A673 (cell line): ENCODE data around the gene CYP1A2. TPM values are rescaled to one million over a fixed set of nuclear protein-coding genes. Genes with fewer than 3 reads are reported as not detected.
A peak's percentile ranks its signal among the peaks of the same experiment; 100 is the strongest.

Experiments
- BruUV-seq: library from RNA; stranded (reverse); fragments of 400-500 nt; replicated peaks from 2 replicates; lab custom pipeline; 2021; lab: Mats Ljungman, UMichigan
- CTCF ChIA-PET: fragments of 300-600 bp; sonication (Branson Sonifier 250); formaldehyde crosslinking; loops from one replicate; lab custom pipeline; 2022; ENCODE audit warnings: antibody characterized with exemption; lab: Charles Lee
- POLR2A ChIA-PET: fragments of 300-600 bp; sonication (Branson Sonifier 250); formaldehyde crosslinking; loops from one replicate; lab custom pipeline; 2022; ENCODE audit warnings: antibody characterized with exemption; ENCODE audit not compliant: low non-redundant PET; lab: Charles Lee
- DNase-seq: peaks from one replicate; pipeline ENCODE4 v3.0.0-alpha.2; 2015; ENCODE audit warnings: low spot score
- H3K27ac ChIP-seq: fragments of 200-600 bp; sonication (generic); 2 replicates; pipeline ENCODE4 v1.5.1; 2016; ENCODE audit warnings: mixed run types, low read depth, mild to moderate bottlenecking, mixed read lengths, antibody characterized with exemption, low read length; ENCODE audit not compliant: poor library complexity, severe bottlenecking
- H3K27me3 ChIP-seq: fragments of 200-600 bp; sonication (generic); replicated peaks from 2 replicates; pipeline ENCODE4 v1.6.1; 2017; ENCODE audit warnings: mixed run types, low read depth, mild to moderate bottlenecking, mixed read lengths, antibody characterized with exemption, low read length; ENCODE audit not compliant: insufficient read depth, poor library complexity
- H3K36me3 ChIP-seq: fragments of 200-600 bp; sonication (generic); 2 replicates; pipeline ENCODE4 v1.6.1; 2016; ENCODE audit warnings: mixed run types, mild to moderate bottlenecking, mixed read lengths, antibody characterized with exemption, low read length; ENCODE audit not compliant: insufficient read depth, poor library complexity, severe bottlenecking
- H3K4me1 ChIP-seq: fragments of 200-600 bp; sonication (generic); 2 replicates; pipeline ENCODE4 v1.6.1; 2017; ENCODE audit warnings: mixed run types, mild to moderate bottlenecking, mixed read lengths, antibody characterized with exemption, low read length; ENCODE audit not compliant: insufficient read depth, poor library complexity, severe bottlenecking
- H3K4me3 ChIP-seq: fragments of 200-600 bp; sonication (generic); 2 replicates; pipeline ENCODE4 v1.5.1; 2016; ENCODE audit warnings: low read depth, mixed run types, mild to moderate bottlenecking, mixed read lengths, low read length; ENCODE audit not compliant: poor library complexity, severe bottlenecking
- H3K9me3 ChIP-seq: fragments of 200-600 bp; sonication (generic); 2 replicates; pipeline ENCODE4 v1.6.1; 2016; ENCODE audit warnings: mixed run types, low read depth, mild to moderate bottlenecking, mixed read lengths, antibody characterized with exemption, low read length; ENCODE audit not compliant: poor library complexity, severe bottlenecking
- EZH2 ChIP-seq: fragments of 200-600 bp; sonication (generic); IDR thresholded peaks from 2 replicates; pipeline ENCODE4 v1.6.1; 2017; ENCODE audit warnings: borderline replicate concordance, low read depth, mild to moderate bottlenecking, mixed read lengths, antibody characterized with exemption, low read length; ENCODE audit not compliant: poor library complexity, severe bottlenecking
- intact Hi-C: fragments of 100-400 bp; cut with micrococcal nuclease; formaldehyde crosslinking; loops from one replicate; pipeline ENCODE4 v1.10.0; 2022; ENCODE audit not compliant: unreplicated experiment
- total RNA-seq: library from RNA; stranded (reverse); gene quantifications from 2 replicates; pipeline ENCODE4 v1.2.3, GENCODE V29; 2021
- TF ChIP-seq, protein P1 (sequence below): fragments of 300-800, 200-600 bp; sonication (generic); conservative IDR thresholded peaks from 2 replicates; pipeline ENCODE4 v1.5.1; 2017; ENCODE audit warnings: low read depth, mild to moderate bottlenecking, antibody characterized with exemption, low read length, moderate library complexity, mixed read lengths

Gene CYP1A2
- total RNA-seq, 1 experiment from 2014 or later: not detected

DNA sequence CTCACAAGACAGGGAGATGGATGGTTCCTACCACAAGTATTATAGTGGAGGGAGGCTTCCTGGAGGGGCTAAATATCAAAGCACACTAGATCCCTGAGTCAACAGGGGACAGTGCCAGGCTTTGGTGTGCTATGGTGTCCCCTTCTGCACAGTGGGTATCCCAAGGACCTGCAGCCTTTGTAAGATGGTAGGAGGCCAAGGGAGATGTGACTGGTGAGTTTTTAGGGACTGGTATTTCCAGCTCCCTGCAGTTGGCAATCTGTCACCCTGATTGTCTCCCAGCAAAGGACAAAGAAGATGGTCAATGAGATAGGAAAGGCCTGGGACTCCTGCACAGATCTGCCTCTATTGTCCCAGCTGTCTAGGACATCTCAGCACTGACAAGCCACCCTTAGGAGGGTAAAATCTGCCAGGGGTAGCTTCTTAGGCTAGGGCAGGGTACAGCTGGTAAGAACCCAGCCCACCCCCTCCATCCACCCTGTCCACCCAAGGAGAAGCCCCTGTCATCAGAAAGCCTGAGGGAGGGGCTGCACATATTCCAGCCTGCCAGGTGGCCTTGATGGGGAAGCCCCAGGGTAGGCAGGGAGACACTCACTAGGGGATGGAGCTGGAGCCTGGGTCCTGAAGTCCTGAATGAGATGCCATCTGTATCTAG is 23.9 kb upstream of the CYP1A2 start:
- Histone ChIP-seq H3K4me3 (no peak overlapping the region), H3K36me3 (no peaks in the 10 kb centered on the region), H3K9me3 (no peaks in the 10 kb centered on the region), H3K4me1 (peaks cover 8% of the 10 kb centered on the region), H3K27me3 (peaks cover 13% of the 10 kb centered on the region), H3K27ac (no peak overlapping the region)
- ChIA-PET CTCF (interaction anchor here (0.6 kb wide), 1 partner anchor 57 kb away, joined by 3 read pairs; the partner anchor contains the start of gene CSK), POLR2A (no interaction called here)
- BruUV-seq: no TSS peak
- no peak for DNase-seq
- TF ChIP-seq EZH2: no peak
- TF ChIP-seq, protein P1, sequence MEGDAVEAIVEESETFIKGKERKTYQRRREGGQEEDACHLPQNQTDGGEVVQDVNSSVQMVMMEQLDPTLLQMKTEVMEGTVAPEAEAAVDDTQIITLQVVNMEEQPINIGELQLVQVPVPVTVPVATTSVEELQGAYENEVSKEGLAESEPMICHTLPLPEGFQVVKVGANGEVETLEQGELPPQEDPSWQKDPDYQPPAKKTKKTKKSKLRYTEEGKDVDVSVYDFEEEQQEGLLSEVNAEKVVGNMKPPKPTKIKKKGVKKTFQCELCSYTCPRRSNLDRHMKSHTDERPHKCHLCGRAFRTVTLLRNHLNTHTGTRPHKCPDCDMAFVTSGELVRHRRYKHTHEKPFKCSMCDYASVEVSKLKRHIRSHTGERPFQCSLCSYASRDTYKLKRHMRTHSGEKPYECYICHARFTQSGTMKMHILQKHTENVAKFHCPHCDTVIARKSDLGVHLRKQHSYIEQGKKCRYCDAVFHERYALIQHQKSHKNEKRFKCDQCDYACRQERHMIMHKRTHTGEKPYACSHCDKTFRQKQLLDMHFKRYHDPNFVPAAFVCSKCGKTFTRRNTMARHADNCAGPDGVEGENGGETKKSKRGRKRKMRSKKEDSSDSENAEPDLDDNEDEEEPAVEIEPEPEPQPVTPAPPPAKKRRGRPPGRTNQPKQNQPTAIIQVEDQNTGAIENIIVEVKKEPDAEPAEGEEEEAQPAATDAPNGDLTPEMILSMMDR: no peak
- intact Hi-C loops: no loop called here

DNA sequence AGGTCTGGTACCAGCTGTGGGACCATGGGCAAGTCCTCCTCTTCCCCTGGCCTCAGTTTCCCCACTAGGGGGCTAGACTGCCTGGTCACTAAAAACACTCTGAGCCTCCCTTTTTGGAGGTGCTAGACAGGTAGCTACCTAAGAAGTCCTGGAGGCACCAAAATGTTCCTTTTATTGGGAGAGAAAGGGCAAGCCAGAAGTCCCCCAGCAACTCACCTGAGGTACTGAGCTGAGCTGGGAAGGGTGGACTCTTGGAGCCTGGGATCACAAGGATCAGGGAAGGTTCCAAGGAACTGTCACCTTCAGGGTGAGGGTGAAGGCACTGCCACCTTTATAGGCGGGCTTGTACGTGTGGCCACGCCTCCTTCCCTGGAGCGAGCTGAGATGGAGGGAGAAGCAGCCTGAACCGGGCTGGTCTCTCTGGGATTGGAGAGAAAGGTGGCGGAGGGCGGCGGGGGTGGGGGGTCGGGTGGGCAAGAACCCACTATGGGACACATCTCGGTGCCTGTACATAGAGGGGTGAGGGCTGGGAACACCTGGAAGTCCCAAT is 23.3 kb upstream of the CYP1A2 start, which contains the start of gene CYP1A1:
TSS of gene CYP1A1 (minus strand) at position 304 of the 550 bp plus-strand sequence. CDS start 2,431 bp downstream, outside the sequence.
- DNase-seq: peak; percentile 33
- H3K27me3 ChIP-seq: peaks cover 13% of the 10 kb centered on the region
- no peaks in the 10 kb centered on the region for H3K36me3 ChIP-seq
- no peaks in the 10 kb centered on the region for H3K9me3 ChIP-seq
- POLR2A ChIA-PET: no interaction called here
- CTCF ChIA-PET: interaction anchor here (0.6 kb wide), 1 partner anchor 56 kb away, joined by 3 read pairs; the partner anchor contains the start of gene CSK
- H3K27ac ChIP-seq: no peak within 1 kb of the TSS
- H3K4me1 ChIP-seq: peaks cover 8% of the 10 kb centered on the region
- no peak for TF ChIP-seq EZH2
- TF ChIP-seq, protein P1: no peak
- no TSS peak for BruUV-seq
- intact Hi-C loops: no loop called here
- peak within 1 kb of the TSS; percentile 49 for H3K4me3 ChIP-seq

DNA sequence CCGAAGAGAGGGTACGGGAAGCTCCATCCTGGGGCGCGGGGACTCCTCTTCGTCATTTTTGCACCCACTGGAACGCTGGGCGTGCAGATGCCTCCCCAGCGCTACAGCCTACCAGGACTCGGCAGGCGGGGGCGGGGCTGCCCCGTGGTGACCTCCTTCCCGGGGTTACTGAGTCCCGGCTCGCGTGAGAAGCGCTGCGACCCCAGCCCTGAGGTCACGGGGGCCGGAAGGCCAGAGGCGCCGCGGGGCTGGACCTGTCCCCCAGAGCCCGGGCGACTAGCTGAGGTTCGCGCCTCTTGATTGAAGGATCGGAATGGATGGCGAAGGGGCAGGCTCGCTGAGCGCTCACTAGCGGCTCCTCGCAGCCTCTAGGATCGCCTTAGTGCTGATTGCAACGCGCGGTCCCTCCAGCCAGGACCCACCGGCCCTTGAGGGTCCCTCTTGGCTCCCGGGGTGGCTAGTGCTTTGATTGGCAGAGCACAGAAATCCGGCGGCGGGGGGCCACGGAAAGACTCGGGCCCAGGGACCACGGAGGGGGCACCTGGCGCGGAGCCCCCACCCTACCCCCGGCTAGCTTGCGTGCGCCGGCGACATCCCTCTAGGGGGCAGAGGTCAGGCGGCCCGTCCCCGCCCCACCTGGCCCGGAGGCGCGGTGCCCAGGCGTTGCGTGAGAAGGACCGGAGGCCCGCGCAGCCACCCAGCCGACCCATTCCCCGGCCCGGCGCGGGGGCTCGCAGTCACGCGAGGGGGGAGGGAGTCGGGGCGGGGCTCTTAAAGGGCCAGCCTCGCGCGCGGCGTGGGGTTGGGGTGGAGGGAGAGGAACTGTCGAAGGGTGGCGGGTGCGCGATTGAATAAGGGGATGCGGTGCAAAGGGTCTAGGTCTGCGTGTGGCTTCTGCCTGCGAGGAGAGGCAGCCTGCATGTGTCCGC is 22.5 kb upstream of the CYP1A2 start:
- Histone ChIP-seq H3K27ac (no peak overlapping the region), H3K4me1 (peaks cover 8% of the 10 kb centered on the region), H3K9me3 (no peaks in the 10 kb centered on the region), H3K36me3 (no peaks in the 10 kb centered on the region), H3K27me3 (peaks cover 13% of the 10 kb centered on the region), H3K4me3 (peak overlapping the region; percentile 49)
- ChIA-PET CTCF (no interaction called here), POLR2A (no interaction called here)
- BruUV-seq: no TSS peak
- TF ChIP-seq EZH2: no peak
- TF ChIP-seq, protein P1: no peak
- intact Hi-C loops: no loop called here
- DNase-seq: peak; percentile 20
